ENCODE measurements around the gene ANTXR2. TPM values are rescaled to one million over a fixed set of nuclear protein-coding genes. Genes with fewer than 3 reads are reported as not detected.
"Not testable (repeated sequence)": the region's sequence is repeated elsewhere in the genome, so short reads cannot be mapped to it uniquely, and the experiment has no call there.

The ANTXR2 gene
- total RNA-seq, 1 donor from 2014 or later = 61.7 TPM

- DNase-seq (ENCODE audit: low spot score in 2 of 2, unreplicated experiment in 2 of 2) = no peak
- TF ChIP-seq, protein P1, sequence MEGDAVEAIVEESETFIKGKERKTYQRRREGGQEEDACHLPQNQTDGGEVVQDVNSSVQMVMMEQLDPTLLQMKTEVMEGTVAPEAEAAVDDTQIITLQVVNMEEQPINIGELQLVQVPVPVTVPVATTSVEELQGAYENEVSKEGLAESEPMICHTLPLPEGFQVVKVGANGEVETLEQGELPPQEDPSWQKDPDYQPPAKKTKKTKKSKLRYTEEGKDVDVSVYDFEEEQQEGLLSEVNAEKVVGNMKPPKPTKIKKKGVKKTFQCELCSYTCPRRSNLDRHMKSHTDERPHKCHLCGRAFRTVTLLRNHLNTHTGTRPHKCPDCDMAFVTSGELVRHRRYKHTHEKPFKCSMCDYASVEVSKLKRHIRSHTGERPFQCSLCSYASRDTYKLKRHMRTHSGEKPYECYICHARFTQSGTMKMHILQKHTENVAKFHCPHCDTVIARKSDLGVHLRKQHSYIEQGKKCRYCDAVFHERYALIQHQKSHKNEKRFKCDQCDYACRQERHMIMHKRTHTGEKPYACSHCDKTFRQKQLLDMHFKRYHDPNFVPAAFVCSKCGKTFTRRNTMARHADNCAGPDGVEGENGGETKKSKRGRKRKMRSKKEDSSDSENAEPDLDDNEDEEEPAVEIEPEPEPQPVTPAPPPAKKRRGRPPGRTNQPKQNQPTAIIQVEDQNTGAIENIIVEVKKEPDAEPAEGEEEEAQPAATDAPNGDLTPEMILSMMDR (IDR thresholded peaks at IDR 0.05; ENCODE audit: unreplicated experiment) = no peak
Measured at GRCh38 chr4:79996851-79997250, 76.2 kb downstream of the ANTXR2 start.

DNA sequence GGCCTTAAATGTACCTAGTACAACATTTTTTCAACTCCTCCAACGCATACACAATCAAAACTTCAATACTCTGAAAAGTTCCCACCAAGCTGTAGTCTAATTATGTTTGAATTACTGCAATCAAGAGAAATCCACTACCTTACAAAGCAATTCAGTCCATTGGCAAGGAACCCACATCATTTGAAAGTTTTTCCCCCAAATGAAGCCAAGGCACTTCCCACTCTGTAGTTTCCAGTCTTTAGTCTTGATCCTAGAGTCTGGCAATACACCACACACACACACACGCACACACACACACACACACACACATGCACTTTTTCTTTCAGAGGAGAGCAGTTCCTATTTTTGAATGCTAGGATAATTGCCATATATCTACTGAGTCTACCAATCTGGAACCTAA is 79.6 kb downstream of the ANTXR2 start:
- Mint-ChIP-seq H3K27me3 (ENCODE audit: low read depth) (no peaks in the 10 kb centered on the region), H3K36me3 (peaks cover 25% of the 10 kb centered on the region), H3K4me3 (no peak overlapping the region), H3K27ac (no peak overlapping the region), H3K9me3 (peaks cover 19% of the 10 kb centered on the region), H3K4me1 (peaks cover 15% of the 10 kb centered on the region)
- TF ChIP-seq, protein P1 (IDR thresholded peaks at IDR 0.05; ENCODE audit: unreplicated experiment) = no peak
- no peak for DNase-seq (ENCODE audit: low spot score in 2 of 2, unreplicated experiment in 2 of 2)

More at GRCh38 chr4:79996851-79997250, 76.2 kb downstream of the ANTXR2 start:
- H3K27ac Mint-ChIP-seq = no peak overlapping the region
- H3K27me3 Mint-ChIP-seq (ENCODE audit: low read depth) = no peaks in the 10 kb centered on the region
- H3K9me3 Mint-ChIP-seq = no peaks in the 10 kb centered on the region
- H3K4me1 Mint-ChIP-seq = peaks cover 22% of the 10 kb centered on the region
- no peak overlapping the region for H3K4me3 Mint-ChIP-seq
- peaks cover 6% of the 10 kb centered on the region for H3K36me3 Mint-ChIP-seq

DNA sequence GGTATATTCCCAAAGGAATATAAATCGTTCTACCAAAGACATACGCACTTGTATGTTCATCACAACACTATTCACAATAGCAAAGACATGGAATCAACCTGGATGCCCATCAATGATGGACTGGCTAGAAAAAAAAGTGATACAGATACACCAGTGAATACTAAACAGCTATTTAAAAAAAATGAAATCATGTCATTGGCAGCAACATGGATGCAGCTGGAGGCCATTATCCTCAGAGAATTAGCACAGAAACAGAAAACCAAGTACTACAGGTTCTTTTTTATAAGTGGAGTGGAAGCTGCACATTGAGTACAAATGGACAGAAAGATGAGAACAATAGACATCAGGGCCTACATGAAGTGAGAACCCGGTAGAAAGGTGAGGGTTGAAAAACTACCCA is 81.4 kb downstream of the ANTXR2 start:
- H3K4me3 Mint-ChIP-seq = no peak overlapping the region
- H3K27me3 Mint-ChIP-seq (ENCODE audit: low read depth) = no peaks in the 10 kb centered on the region
- H3K4me1 Mint-ChIP-seq = peaks cover 2% of the 10 kb centered on the region
- TF ChIP-seq, protein P1 (IDR thresholded peaks at IDR 0.05; ENCODE audit: unreplicated experiment) = no peak
- no peak overlapping the region for H3K27ac Mint-ChIP-seq
- H3K9me3 Mint-ChIP-seq = peaks cover 29% of the 10 kb centered on the region
- no peak for DNase-seq (ENCODE audit: low spot score in 2 of 2, unreplicated experiment in 2 of 2)
- peaks cover 33% of the 10 kb centered on the region for H3K36me3 Mint-ChIP-seq

DNA sequence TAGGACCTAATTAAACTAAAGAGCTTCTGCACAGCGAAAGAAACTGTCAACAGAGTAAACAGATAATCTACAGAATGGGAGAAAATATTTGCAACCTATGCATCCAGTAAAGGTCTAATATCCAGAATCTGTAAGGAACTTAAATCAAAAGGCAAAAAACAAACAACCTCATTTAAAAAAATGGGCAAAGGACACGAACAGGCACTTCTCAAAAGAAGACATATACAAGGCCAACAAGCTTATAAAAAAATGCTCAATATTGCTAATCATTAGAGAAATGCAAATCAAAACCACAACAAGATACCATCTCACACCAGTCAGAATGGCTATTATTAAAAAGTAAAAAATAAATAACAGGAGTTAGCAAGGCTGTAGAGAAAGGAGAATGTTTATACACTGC is 81.9 kb downstream of the ANTXR2 start:
- H3K27me3 Mint-ChIP-seq (ENCODE audit: low read depth); H3K27ac Mint-ChIP-seq; H3K4me1 Mint-ChIP-seq; H3K4me3 Mint-ChIP-seq; DNase-seq (ENCODE audit: low spot score in 2 of 2, unreplicated experiment in 2 of 2): not testable (repeated sequence)
- peaks cover 35% of the 10 kb centered on the region for H3K36me3 Mint-ChIP-seq
- peaks cover 31% of the 10 kb centered on the region for H3K9me3 Mint-ChIP-seq

DNA sequence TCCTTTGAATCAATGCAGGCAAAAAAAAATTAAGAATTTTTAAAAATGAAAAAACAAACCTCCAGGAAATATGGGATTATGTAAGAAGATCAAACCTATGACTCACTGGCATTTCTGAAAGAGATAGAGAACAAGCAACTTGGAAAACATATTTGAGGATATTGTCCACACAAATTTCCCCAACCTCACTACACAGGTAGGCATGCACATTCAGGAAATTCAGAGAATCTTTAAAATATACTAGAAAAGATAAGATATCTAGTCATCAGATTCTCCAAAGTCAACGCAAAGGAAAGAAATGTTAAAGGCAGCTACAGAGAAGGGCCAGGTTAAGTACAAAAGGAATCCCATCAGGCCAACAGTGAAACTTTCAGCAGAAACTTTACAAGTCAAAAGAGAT is 85.6 kb downstream of the ANTXR2 start:
- no peak for DNase-seq (ENCODE audit: low spot score in 2 of 2, unreplicated experiment in 2 of 2)
- peaks cover 39% of the 10 kb centered on the region for H3K36me3 Mint-ChIP-seq
- H3K27ac Mint-ChIP-seq = no peak overlapping the region
- H3K27me3 Mint-ChIP-seq (ENCODE audit: low read depth) = no peaks in the 10 kb centered on the region
- H3K9me3 Mint-ChIP-seq = peaks cover 31% of the 10 kb centered on the region
- TF ChIP-seq, protein P1 (IDR thresholded peaks at IDR 0.05; ENCODE audit: unreplicated experiment) = no peak
- H3K4me3 Mint-ChIP-seq = no peak overlapping the region
- H3K4me1 Mint-ChIP-seq = no peaks in the 10 kb centered on the region

DNA sequence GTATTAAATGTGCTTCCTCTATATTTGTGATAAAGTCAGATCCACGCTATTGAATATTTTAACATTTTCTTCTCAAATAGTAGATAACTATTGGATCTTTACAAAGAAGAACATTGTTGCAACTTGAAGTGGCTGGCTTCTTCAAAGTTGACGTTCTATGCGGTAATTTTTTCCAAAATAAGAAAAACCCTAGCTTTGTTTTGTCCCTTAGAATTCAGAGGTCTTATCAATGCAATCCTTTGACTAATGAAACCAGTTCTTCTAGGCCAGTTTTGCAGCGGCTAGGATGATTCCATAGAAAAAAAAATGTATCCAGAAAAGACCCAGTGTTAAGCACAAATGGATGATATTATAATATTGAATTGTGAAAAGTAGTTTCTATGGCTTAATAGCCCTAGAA is 89.6 kb downstream of the ANTXR2 start:
- TF ChIP-seq, protein P1 (IDR thresholded peaks at IDR 0.05; ENCODE audit: unreplicated experiment) = no peak
- Mint-ChIP-seq H3K27ac (no peak overlapping the region), H3K4me1 (no peaks in the 10 kb centered on the region), H3K27me3 (ENCODE audit: low read depth) (no peaks in the 10 kb centered on the region), H3K4me3 (no peak overlapping the region), H3K36me3 (peaks cover 23% of the 10 kb centered on the region), H3K9me3 (peaks cover 12% of the 10 kb centered on the region)
- no peak for DNase-seq (ENCODE audit: low spot score in 2 of 2, unreplicated experiment in 2 of 2)

Data from mesothelial cell of epicardium (in vitro differentiated cells).